ENCODE results near the gene PALLD. TPM values are rescaled to one million over a fixed set of nuclear protein-coding genes. Genes with fewer than 3 reads are reported as not detected.

The PALLD gene
- total and polyA plus RNA-seq, 2 of the 8 experiments (the other 6 are each of a cell fraction or from before 2014, with no cell fraction given): 10.5 to 25.0 TPM

DNA sequence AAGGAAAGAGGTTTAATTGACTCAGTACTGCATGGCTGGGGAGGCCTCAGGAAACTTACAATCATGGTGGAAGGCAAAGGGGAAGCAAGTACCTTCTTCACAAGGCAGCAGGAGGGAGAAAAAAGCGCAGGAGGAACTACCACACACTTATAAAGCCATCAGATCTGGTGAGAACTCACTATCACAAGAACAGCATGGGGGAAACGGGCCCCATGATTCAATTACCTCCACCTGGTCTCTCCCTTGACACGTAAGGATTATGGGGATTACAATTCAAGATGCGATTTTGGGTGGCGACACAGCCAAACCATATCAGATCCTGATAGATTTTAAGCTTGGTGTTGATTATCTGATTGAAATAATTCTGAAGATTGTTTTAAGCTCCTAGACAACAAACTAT is 294.5 kb downstream of the PALLD start:
- H3K79me1 ChIP-seq (ENCODE audit: low read depth, low read length): no peaks in the 10 kb centered on the region

More for the DNA sequence above, 294.5 kb downstream of the PALLD start:
- Histone ChIP-seq H4K5ac (ENCODE audit: insufficient read length, low read depth, low read length) (no peak overlapping the region), H2BK5ac (ENCODE audit: low read depth, low read length) (no peak overlapping the region), H2BK12ac (ENCODE audit: low read depth, low read length) (no peak overlapping the region), H3K27me3 (replicated peaks in 1 of 4; ENCODE audit: control insufficient read depth in 3 of 4, extremely low read depth in 1 of 4, insufficient read depth in 3 of 4, low read length in 3 of 4) (no peaks in the 10 kb centered on the region), H2BK20ac (ENCODE audit: low read length) (no peak overlapping the region), H3K9ac (replicated peaks in 1 of 4; ENCODE audit: extremely low read depth in 1 of 4, low read depth in 3 of 4, low read length in 3 of 4) (no peak overlapping the region), H3K27ac (ENCODE audit: low read depth, low read length) (no peak overlapping the region), H3K79me2 (ENCODE audit: control insufficient read depth in 1 of 2, insufficient read depth in 2 of 2, low read length in 2 of 2) (no peaks in the 10 kb centered on the region), H3K18ac (ENCODE audit: extremely low read depth, low read length) (no peak overlapping the region), H3K56ac (replicated peaks; ENCODE audit: insufficient read length, low read depth, low read length) (no peak overlapping the region), H3K4me3 (ENCODE audit: extremely low read depth in 1 of 4, insufficient read depth in 2 of 4, low read depth in 3 of 4, low read length in 4 of 4) (no peak overlapping the region), H3K9me3 (ENCODE audit: insufficient read depth in 2 of 2, low read depth in 1 of 2, low read length in 1 of 2) (no peaks in the 10 kb centered on the region), H3K4me2 (ENCODE audit: insufficient read depth in 1 of 2, low read depth in 2 of 2, low read length in 2 of 2) (no peak overlapping the region), H3K23ac (ENCODE audit: insufficient read length) (no peak overlapping the region), H2BK15ac (ENCODE audit: low read length) (no peak overlapping the region), H4K91ac (replicated peaks; ENCODE audit: insufficient read length, low read length) (no peak overlapping the region), H2BK120ac (replicated peaks; ENCODE audit: low read depth, low read length) (no peak overlapping the region), H3K4me1 (replicated peaks in 1 of 4; ENCODE audit: control insufficient read depth in 3 of 4, insufficient read depth in 4 of 4, low read length in 3 of 4) (no peaks in the 10 kb centered on the region), H3K36me3 (ENCODE audit: control insufficient read depth in 2 of 4, insufficient read depth in 4 of 4, low read length in 3 of 4) (no peaks in the 10 kb centered on the region), H4K20me1 (replicated peaks in 1 of 2; ENCODE audit: control insufficient read depth in 1 of 2, insufficient read depth in 2 of 2, low read length in 2 of 2) (no peaks in the 10 kb centered on the region), H2AK5ac (ENCODE audit: low read depth, low read length) (no peak overlapping the region), H3K14ac (ENCODE audit: insufficient read length) (no peak overlapping the region), H3K23me2 (ENCODE audit: low read depth, low read length) (no peaks in the 10 kb centered on the region), H4K8ac (ENCODE audit: extremely low read depth, insufficient read depth, low read length) (no peak overlapping the region), H2AFZ (ENCODE audit: low read length) (no peak overlapping the region), H3K4ac (replicated peaks; ENCODE audit: insufficient read length, low read depth, low read length) (no peak overlapping the region)
- CTCF ChIA-PET (ENCODE audit: partially characterized antibody): interaction anchor here (0.7 kb wide), 1 partner anchor 21 kb away, joined by 3 read pairs; no protein-coding TSS in a partner anchor
- FAIRE-seq (no peak), DNase-seq (ENCODE audit: low read depth in 1 of 2, low spot score in 2 of 2) (no peak)
- 92% methylated on average over 5 of the region's 5 CpGs; no CpG with 5 or more reads in 1 of the 2 experiments for WGBS, 2 experiments (ENCODE audit: extremely low coverage in 1 of 2, insufficient coverage in 1 of 2, insufficient read length in 1 of 2, insufficient replicate concordance in 2 of 2, low coverage in 1 of 2, low lambda C conversion rate in 2 of 2, missing lambda C conversion rate in 1 of 2)
- TF ChIP-seq CTBP2 (IDR thresholded peaks at IDR 0.05; ENCODE audit: borderline replicate concordance, insufficient read depth, insufficient read length, low read length) (no peak), SP1 (IDR thresholded peaks at IDR 0.05; ENCODE audit: low read depth, low read length) (no peak), CHD2 (IDR thresholded peaks at IDR 0.05; ENCODE audit: low read length) (no peak)
- POLR2A ChIA-PET (ENCODE audit: partially characterized antibody): interaction anchor here (1.0 kb wide), 1 partner anchor 11 kb away, joined by 4 read pairs; no protein-coding TSS in a partner anchor

Measured in H1 (cell line).